Measurements from ENCODE around the gene ADRA2B. TPM values are rescaled to one million over a fixed set of nuclear protein-coding genes. Genes with fewer than 3 reads are reported as not detected.

Gene ADRA2B
- total and polyA plus RNA-seq, 5 donors from 2014 or later = 1.0 TPM; not detected in 4

DNA sequence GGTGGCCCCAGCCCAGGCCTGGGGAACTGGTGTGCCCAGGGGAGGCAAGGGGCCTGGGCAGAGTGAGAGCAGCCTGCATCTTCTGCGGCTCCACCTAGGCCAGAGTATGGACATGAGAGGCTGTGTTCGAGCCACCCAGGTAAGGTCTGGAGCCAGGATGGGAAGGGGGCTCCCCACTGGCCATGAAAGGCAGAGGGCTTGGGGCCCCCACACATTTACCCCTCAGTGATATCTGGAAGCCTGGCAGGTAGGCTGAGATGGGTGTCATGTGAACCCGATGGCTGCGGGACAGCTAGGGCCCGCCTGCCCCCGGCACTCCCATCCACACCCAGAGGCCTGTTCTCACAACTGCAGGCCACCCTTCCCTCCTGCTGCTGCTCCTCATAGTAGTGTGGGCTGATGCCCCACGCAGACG, 13.2 kb downstream of the ADRA2B start:
- DNase-seq = no peak
- Mint-ChIP-seq H3K4me3 (no peak overlapping the region), H3K36me3 (no peaks in the 10 kb centered on the region), H3K27ac (no peak overlapping the region), H3K9me3 (peaks cover 0 to 14% (median 2%) of the 10 kb centered on the region in 7 donors), H3K4me1 (peaks cover 0 to 10% (median 0%) of the 10 kb centered on the region in 4 donors), H3K27me3 (peaks cover 7% of the 10 kb centered on the region)
- Histone ChIP-seq H3K4me3 (ENCODE audit: low read depth, low read length) (no peak overlapping the region), H3K36me3 (ENCODE audit: control insufficient read depth, insufficient read depth, low read length) (no peaks in the 10 kb centered on the region), H3K27me3 (ENCODE audit: control insufficient read depth, insufficient read depth, low read length) (no peaks in the 10 kb centered on the region), H3K27ac (ENCODE audit: insufficient read depth, low read length, poor library complexity, severe bottlenecking) (no peak overlapping the region), H3K4me1 (ENCODE audit: control insufficient read depth, insufficient read depth, low read length, poor library complexity, severe bottlenecking) (no peaks in the 10 kb centered on the region), H3K9me3 (ENCODE audit: control insufficient read depth in 2 of 2, low read length in 2 of 2) (peaks cover 5 to 14% of the 10 kb centered on the region in 2 experiments)
- no peak for ATAC-seq (ENCODE audit: low read depth in 2 of 2)

DNA sequence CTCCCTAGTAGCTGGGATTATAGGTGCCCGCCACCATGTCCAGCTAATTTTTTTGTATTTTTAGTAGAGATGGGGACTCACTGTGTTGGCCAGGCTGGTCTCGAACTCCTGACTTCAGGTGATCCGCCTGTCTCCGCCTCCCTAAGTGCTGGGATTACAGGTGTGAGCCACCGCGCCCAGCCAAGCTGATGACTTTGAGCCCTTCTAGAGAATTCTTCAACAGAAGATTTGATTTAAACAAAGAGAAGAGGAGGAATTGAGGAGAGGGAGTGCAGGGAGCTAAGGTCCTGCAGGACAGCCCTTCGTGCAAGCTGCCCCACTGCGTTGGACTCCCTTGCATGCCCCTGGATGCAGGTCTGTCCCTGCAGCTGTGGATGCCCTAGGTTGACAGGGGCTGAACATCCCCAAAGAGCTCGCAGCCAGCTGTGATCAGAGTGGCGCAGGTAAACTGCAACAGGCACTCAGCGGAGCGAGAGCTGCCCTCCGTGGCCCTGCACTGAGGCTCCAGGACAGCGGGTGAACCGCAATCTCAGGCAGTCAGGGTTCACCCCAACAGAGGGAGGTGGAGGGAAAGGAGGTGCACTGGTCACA, 13.7 kb downstream of the ADRA2B start:
- Mint-ChIP-seq H3K9me3 (peaks cover 0 to 14% (median 2%) of the 10 kb centered on the region in 7 donors), H3K4me3 (no peak overlapping the region), H3K27ac (no peak overlapping the region), H3K4me1 (peaks cover 0 to 7% (median 0%) of the 10 kb centered on the region in 4 donors), H3K36me3 (no peaks in the 10 kb centered on the region), H3K27me3 (peaks cover 7% of the 10 kb centered on the region)
- ATAC-seq (ENCODE audit: low read depth in 2 of 2) (no peak), DNase-seq (peak in 1 of 3 donors; percentile 1)
- peaks cover 5 to 14% of the 10 kb centered on the region in 2 experiments for H3K9me3 ChIP-seq (ENCODE audit: control insufficient read depth in 2 of 2, low read length in 2 of 2)
- no peaks in the 10 kb centered on the region for H3K27me3 ChIP-seq (ENCODE audit: control insufficient read depth, insufficient read depth, low read length)
- H3K4me3 ChIP-seq (ENCODE audit: low read depth, low read length) = no peak overlapping the region
- no peak overlapping the region for H3K27ac ChIP-seq (ENCODE audit: insufficient read depth, low read length, poor library complexity, severe bottlenecking)
- no peaks in the 10 kb centered on the region for H3K4me1 ChIP-seq (ENCODE audit: control insufficient read depth, insufficient read depth, low read length, poor library complexity, severe bottlenecking)
- H3K36me3 ChIP-seq (ENCODE audit: control insufficient read depth, insufficient read depth, low read length) = no peaks in the 10 kb centered on the region

DNA sequence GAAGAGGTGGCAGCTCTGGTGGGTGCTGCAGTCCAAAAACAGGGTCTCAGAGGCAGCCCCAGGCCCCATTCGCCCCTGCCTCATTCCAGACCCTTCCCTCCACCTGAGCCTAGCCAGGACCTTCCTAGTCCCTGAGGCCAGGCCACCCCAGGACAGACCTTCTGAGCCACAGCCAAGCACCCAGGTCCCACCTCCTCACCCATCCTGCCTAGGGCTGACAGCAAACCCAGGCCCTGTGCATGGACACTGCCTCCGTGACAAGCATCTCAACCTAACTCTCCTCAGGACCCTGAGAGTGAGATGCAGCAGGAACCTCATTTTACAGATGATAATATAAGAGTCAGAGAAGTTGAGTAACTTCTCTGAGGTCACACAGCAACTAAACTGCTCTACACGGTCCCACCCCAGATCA, 15.5 kb downstream of the ADRA2B start:
- Mint-ChIP-seq H3K4me3 (peak overlapping the region in 1 of 4 donors; percentile 59), H3K27me3 (peaks cover 16% of the 10 kb centered on the region), H3K27ac (no peak overlapping the region), H3K9me3 (peaks cover 0 to 13% (median 0%) of the 10 kb centered on the region in 7 donors), H3K36me3 (no peaks in the 10 kb centered on the region), H3K4me1 (peaks cover 0 to 6% (median 0%) of the 10 kb centered on the region in 4 donors)
- Histone ChIP-seq H3K36me3 (ENCODE audit: control insufficient read depth, insufficient read depth, low read length) (no peaks in the 10 kb centered on the region), H3K4me3 (ENCODE audit: low read depth, low read length) (no peak overlapping the region), H3K9me3 (ENCODE audit: control insufficient read depth in 2 of 2, low read length in 2 of 2) (peaks cover 5 to 13% of the 10 kb centered on the region in 2 experiments), H3K27ac (ENCODE audit: insufficient read depth, low read length, poor library complexity, severe bottlenecking) (no peak overlapping the region), H3K4me1 (ENCODE audit: control insufficient read depth, insufficient read depth, low read length, poor library complexity, severe bottlenecking) (no peaks in the 10 kb centered on the region), H3K27me3 (ENCODE audit: control insufficient read depth, insufficient read depth, low read length) (no peaks in the 10 kb centered on the region)
- no peak for ATAC-seq (ENCODE audit: low read depth in 2 of 2)
- DNase-seq = peak in 1 of 3 donors; percentile 1

DNA sequence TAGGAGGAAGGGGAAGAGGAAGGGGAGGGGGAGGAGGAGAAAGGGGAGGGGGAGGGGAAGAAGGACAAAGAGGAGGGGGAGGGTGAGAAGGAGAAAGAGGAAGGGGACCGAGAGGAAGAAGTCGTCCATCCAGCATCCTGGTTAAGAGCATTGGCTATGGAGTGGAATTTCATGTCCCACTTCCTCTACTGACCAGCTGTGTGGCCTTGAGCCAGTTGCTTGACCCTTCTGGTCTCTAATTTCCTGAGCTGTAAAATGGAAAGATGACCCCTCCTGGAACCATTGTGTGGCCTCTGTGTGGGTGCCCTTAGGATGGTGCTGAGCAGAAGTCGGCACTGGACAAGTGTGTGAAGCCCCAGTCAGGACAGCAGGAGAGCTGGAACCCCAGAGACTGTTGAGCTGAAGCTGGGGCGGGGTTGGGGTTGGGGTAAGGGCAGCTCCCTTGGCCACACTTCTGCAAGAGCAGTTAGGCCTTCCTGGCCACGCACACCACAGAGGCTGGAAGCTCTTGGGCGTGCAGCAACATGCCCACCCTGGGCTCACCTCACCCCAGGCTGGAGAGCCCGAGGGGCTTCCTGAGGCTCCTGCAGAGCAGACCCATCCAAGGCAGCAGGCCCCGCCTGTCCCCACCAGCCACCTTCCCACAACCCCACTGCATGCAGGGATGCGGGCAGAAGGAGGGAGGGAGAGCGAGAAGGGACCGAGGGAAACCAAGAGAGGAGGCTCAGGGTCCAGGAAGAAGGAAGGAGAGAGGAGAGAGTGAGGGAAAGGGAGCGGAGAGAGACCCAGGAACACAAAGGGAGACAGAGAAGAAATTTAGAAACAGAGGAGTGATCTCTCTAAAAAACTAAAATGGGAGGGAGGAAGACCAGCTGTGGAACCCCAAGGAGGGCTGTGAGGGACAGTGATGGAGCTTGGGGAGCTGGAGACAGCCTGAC, 16.2 kb downstream of the ADRA2B start:
- H3K36me3 ChIP-seq (ENCODE audit: control insufficient read depth, insufficient read depth, low read length) = no peaks in the 10 kb centered on the region
- no peak overlapping the region for H3K4me3 Mint-ChIP-seq
- H3K9me3 ChIP-seq (ENCODE audit: control insufficient read depth in 2 of 2, low read length in 2 of 2) = peaks cover 0 to 5% of the 10 kb centered on the region in 2 experiments
- no peak overlapping the region for H3K27ac Mint-ChIP-seq
- no peaks in the 10 kb centered on the region for H3K27me3 ChIP-seq (ENCODE audit: control insufficient read depth, insufficient read depth, low read length)
- H3K9me3 Mint-ChIP-seq = peaks cover 0 to 5% (median 0%) of the 10 kb centered on the region in 7 donors
- ATAC-seq (ENCODE audit: low read depth in 2 of 2) = no peak
- H3K36me3 Mint-ChIP-seq = no peaks in the 10 kb centered on the region
- H3K4me1 Mint-ChIP-seq = peaks cover 0 to 3% (median 0%) of the 10 kb centered on the region in 4 donors
- DNase-seq = peak in 1 of 3 donors; percentile 1
- H3K27me3 Mint-ChIP-seq = peaks cover 18% of the 10 kb centered on the region
- H3K4me1 ChIP-seq (ENCODE audit: control insufficient read depth, insufficient read depth, low read length, poor library complexity, severe bottlenecking) = no peaks in the 10 kb centered on the region
- H3K27ac ChIP-seq (ENCODE audit: insufficient read depth, low read length, poor library complexity, severe bottlenecking) = no peak overlapping the region
- no peak overlapping the region for H3K4me3 ChIP-seq (ENCODE audit: low read depth, low read length)

DNA sequence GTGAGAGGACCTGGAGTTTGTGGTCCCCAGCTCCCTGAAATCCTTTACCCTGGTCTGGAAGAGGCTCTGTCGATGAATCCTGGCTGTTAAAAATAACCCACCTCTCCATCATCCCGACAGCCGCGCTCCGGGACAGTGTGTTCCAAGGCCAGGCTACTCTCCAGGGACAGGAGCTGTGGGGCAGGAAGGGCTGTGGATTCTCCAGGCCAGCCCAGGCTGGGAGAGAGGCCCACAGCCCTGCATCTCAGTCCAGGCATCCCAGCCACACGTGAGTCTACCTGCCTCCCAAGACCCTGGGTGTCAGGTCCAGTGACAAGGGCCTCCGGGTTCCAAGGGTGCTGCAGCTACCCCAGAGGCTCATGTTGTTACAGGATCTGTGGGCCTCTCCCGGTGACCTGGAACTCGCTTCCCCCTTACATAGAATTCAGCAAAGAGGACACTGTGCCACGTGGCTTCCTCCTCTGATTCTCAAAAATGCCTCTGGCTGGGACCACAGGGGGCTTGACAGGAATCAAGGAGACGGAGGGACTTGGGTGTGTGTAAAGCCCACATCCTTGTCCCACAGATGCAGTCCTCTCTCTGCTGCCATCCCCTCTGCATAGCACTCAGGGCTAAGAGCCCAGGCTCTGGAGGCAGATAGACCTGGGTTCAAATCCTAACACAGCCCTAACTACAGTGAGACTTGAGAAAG, 17.3 kb downstream of the ADRA2B start:
- H3K4me3 Mint-ChIP-seq = no peak overlapping the region
- H3K27me3 Mint-ChIP-seq = peaks cover 24% of the 10 kb centered on the region

DNA sequence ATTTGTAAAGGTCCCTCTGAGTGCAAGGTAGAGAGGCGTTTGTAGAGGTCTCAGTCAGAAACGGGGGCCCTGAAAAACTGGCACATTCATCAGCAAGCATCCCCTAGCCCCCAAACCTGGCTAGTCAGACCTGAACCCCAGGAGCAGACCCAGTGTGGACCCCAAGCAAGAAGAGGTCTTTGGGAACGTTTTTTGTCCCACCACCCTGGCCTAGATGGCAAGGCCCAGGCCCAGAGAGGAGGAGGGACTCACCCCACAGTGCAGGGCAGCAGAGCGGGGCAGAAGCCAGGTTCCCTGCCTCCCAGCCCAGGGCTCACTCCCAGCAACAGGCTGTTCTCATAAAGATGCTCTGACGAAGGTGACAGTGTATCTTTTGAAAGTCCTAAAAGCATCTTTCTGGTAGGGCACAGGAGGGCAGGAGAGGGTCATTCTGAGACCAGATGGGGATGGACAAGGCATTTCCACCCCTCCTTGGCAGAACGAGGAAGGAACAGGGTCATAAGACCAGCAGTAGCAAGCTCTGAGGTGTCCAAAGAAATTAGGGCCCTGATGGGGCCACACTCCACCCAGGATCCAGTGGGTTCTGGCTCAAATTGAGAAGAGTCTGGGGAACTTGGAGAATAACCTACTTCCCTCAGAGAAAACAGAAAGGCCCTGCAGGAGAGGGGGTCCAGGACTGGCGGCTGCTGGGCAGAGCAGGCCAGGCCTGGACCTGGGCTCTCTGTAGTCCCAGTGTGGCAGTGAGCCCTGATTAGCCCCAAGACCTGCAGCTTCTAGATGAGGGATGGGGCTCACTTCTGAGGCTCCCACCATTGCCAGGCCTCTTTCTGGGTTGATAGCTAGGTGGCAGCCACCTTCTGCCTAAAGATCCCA, 18.2 kb downstream of the ADRA2B start:
- H3K4me3 ChIP-seq (ENCODE audit: low read depth, low read length) = no peak overlapping the region
- H3K9me3 ChIP-seq (ENCODE audit: control insufficient read depth in 2 of 2, low read length in 2 of 2) = no peaks in the 10 kb centered on the region
- no peaks in the 10 kb centered on the region for H3K36me3 ChIP-seq (ENCODE audit: control insufficient read depth, insufficient read depth, low read length)
- H3K4me1 ChIP-seq (ENCODE audit: control insufficient read depth, insufficient read depth, low read length, poor library complexity, severe bottlenecking) = no peaks in the 10 kb centered on the region
- Mint-ChIP-seq H3K4me3 (no peak overlapping the region), H3K27ac (no peak overlapping the region), H3K27me3 (peaks cover 28% of the 10 kb centered on the region), H3K4me1 (no peaks in the 10 kb centered on the region), H3K36me3 (no peaks in the 10 kb centered on the region), H3K9me3 (no peaks in the 10 kb centered on the region)
- H3K27ac ChIP-seq (ENCODE audit: insufficient read depth, low read length, poor library complexity, severe bottlenecking) = no peak overlapping the region
- DNase-seq = no peak
- peaks cover 3% of the 10 kb centered on the region for H3K27me3 ChIP-seq (ENCODE audit: control insufficient read depth, insufficient read depth, low read length)
- ATAC-seq (ENCODE audit: low read depth in 2 of 2) = no peak

More for the DNA sequence above, 17.3 kb downstream of the ADRA2B start:
- H3K36me3 ChIP-seq (ENCODE audit: control insufficient read depth, insufficient read depth, low read length) = no peaks in the 10 kb centered on the region
- no peaks in the 10 kb centered on the region for H3K27me3 ChIP-seq (ENCODE audit: control insufficient read depth, insufficient read depth, low read length)
- Mint-ChIP-seq H3K4me1 (no peaks in the 10 kb centered on the region), H3K27ac (no peak overlapping the region), H3K36me3 (no peaks in the 10 kb centered on the region), H3K9me3 (no peaks in the 10 kb centered on the region)
- no peak overlapping the region for H3K27ac ChIP-seq (ENCODE audit: insufficient read depth, low read length, poor library complexity, severe bottlenecking)
- DNase-seq (peak in 1 of 3 donors; percentile 1), ATAC-seq (ENCODE audit: low read depth in 2 of 2) (no peak)
- H3K4me3 ChIP-seq (ENCODE audit: low read depth, low read length) = no peak overlapping the region
- H3K4me1 ChIP-seq (ENCODE audit: control insufficient read depth, insufficient read depth, low read length, poor library complexity, severe bottlenecking) = no peaks in the 10 kb centered on the region
- no peaks in the 10 kb centered on the region for H3K9me3 ChIP-seq (ENCODE audit: control insufficient read depth in 2 of 2, low read length in 2 of 2)

DNA sequence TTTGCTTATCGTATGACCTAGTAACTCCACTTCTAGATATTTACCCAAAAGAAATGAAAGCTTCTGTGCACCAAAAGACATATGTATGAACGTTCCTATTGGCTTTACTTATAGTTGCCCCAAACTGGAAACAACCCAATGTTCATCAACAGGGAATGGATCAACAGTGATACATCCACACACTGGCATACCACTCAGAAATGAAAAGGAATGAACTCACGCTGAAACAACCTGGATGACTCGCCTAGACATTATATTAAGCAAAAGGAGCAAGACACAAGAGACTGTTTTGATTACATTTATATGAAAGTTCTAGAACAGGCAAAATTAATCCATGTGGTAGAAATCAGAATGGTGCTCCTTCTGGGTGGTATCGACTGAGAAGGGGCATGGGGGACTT, 18.9 kb downstream of the ADRA2B start:
- no peaks in the 10 kb centered on the region for H3K4me1 Mint-ChIP-seq
- H3K27me3 Mint-ChIP-seq = peaks cover 28% of the 10 kb centered on the region
- Histone ChIP-seq H3K9me3 (ENCODE audit: control insufficient read depth in 2 of 2, low read length in 2 of 2) (no peaks in the 10 kb centered on the region), H3K27ac (ENCODE audit: insufficient read depth, low read length, poor library complexity, severe bottlenecking) (no peak overlapping the region), H3K4me3 (ENCODE audit: low read depth, low read length) (no peak overlapping the region), H3K36me3 (ENCODE audit: control insufficient read depth, insufficient read depth, low read length) (no peaks in the 10 kb centered on the region), H3K27me3 (ENCODE audit: control insufficient read depth, insufficient read depth, low read length) (peaks cover 3% of the 10 kb centered on the region), H3K4me1 (ENCODE audit: control insufficient read depth, insufficient read depth, low read length, poor library complexity, severe bottlenecking) (no peaks in the 10 kb centered on the region)
- H3K9me3 Mint-ChIP-seq = no peaks in the 10 kb centered on the region
- no peaks in the 10 kb centered on the region for H3K36me3 Mint-ChIP-seq
- H3K4me3 Mint-ChIP-seq = no peak overlapping the region
- no peak for DNase-seq
- H3K27ac Mint-ChIP-seq = no peak overlapping the region
- ATAC-seq (ENCODE audit: low read depth in 2 of 2) = no peak
